Smooth muscle cell (in vitro differentiated cells): Measurements from ENCODE around the gene CENPO. TPM values are rescaled to one million over a fixed set of nuclear protein-coding genes. Genes with fewer than 3 reads are reported as not detected.

ENCODE experiments used
- DNase-seq: peaks from one replicate; lab custom pipeline; 2025; ENCODE audit not compliant: unreplicated experiment; lab: John Stamatoyannopoulos, UW
- H2AFZ ChIP-seq: fragments of 200-600 bp; sonication (generic); 2 replicates; pipeline ENCODE4 v1.6.0; 2016; ENCODE audit warnings: antibody characterized with exemption, low read depth, mild to moderate bottlenecking
- H3F3A ChIP-seq: fragments of 200-600 bp; sonication (generic); 2 replicates; pipeline ENCODE4 v1.6.0; 2017; ENCODE audit warnings: antibody characterized with exemption, low read depth
- H3K27ac ChIP-seq: fragments of 200-600 bp; sonication (generic); 2 replicates; pipeline ENCODE4 v1.5.1; 2016; ENCODE audit warnings: low read depth, mild to moderate bottlenecking
- H3K27me3 ChIP-seq: fragments of 200-600 bp; sonication (generic); 2 replicates; pipeline ENCODE4 v1.6.1; 2016; ENCODE audit warnings: low read depth, mild to moderate bottlenecking
- H3K36me3 ChIP-seq: fragments of 200-600 bp; sonication (generic); 2 replicates; pipeline ENCODE4 v1.5.1; 2016; ENCODE audit warnings: low read depth
- H3K4me1 ChIP-seq: fragments of 200-600 bp; sonication (generic); 2 replicates; pipeline ENCODE4 v1.5.1; 2016; ENCODE audit warnings: low read depth
- H3K4me2 ChIP-seq: fragments of 200-600 bp; sonication (generic); 2 replicates; pipeline ENCODE4 v1.6.0; 2016; ENCODE audit warnings: mild to moderate bottlenecking
- H3K4me3 ChIP-seq: fragments of 200-600 bp; sonication (generic); 2 replicates; pipeline ENCODE4 v1.5.1; 2016; ENCODE audit warnings: mild to moderate bottlenecking
- H3K79me2 ChIP-seq: fragments of 200-600 bp; sonication (generic); 2 replicates; pipeline ENCODE4 v1.6.0; 2016; ENCODE audit warnings: low read depth, mild to moderate bottlenecking
- H3K9ac ChIP-seq: fragments of 200-600 bp; sonication (generic); 2 replicates; pipeline ENCODE4 v1.6.0; 2016; ENCODE audit warnings: low read depth
- H3K9me3 ChIP-seq: fragments of 200-600 bp; sonication (generic); replicated peaks from 2 replicates; pipeline ENCODE4 v1.5.1; 2016; ENCODE audit warnings: low read depth
- H4K20me1 ChIP-seq: fragments of 200-600 bp; sonication (generic); 2 replicates; pipeline ENCODE4 v1.6.0; 2016; ENCODE audit warnings: low read depth
- CTCF ChIP-seq: fragments of 200-600 bp; sonication (generic); IDR thresholded peaks from 2 replicates; pipeline ENCODE4 v1.5.1; 2017; ENCODE audit warnings: borderline replicate concordance, mild to moderate bottlenecking, antibody characterized with exemption; ENCODE audit not compliant: insufficient read depth, poor library complexity, severe bottlenecking
- WGBS: methylation state at CpG from one replicate; pipeline ENCODE4 v1.1.7; 2016; ENCODE audit warnings: low lambda C conversion rate; 5-methylcytosine and 5-hydroxymethylcytosine counted together
- polyA plus RNA-seq: library from polyadenylated mRNA; unstranded; fragments of >200 nt; fragmentation: Nextera tagmentation; extraction: Ambion mirVana; gene quantifications from 2 replicates; pipeline ENCODE4 v1.2.1, GENCODE V29; 2016
- total RNA-seq: library from RNA; depleted of rRNA; stranded (reverse); fragments of >200 nt; gene quantifications from 2 replicates; pipeline ENCODE4 v1.2.3, GENCODE V29; 2014

Gene CENPO
- total and polyA plus RNA-seq, 2 experiments from 2014 or later = 14.1 to 15.3 TPM

GRCh38 chr2:24756789-24757188 lies 36.4 kb upstream of the CENPO start:
- Histone ChIP-seq H3K27me3 (no peaks in the 10 kb centered on the region), H3K79me2 (no peaks in the 10 kb centered on the region), H2AFZ (no peak overlapping the region), H3F3A (no peaks in the 10 kb centered on the region), H3K36me3 (peaks cover 16% of the 10 kb centered on the region), H4K20me1 (no peaks in the 10 kb centered on the region), H3K4me2 (no peak overlapping the region), H3K9me3 (no peaks in the 10 kb centered on the region), H3K4me3 (no peak overlapping the region), H3K27ac (no peak overlapping the region), H3K4me1 (peaks cover under 1% of the 10 kb centered on the region), H3K9ac (no peak overlapping the region)
- TF ChIP-seq CTCF = no peak
- WGBS = 94% methylated on average over 1 of the region's 1 CpG
- DNase-seq = no peak

- Histone ChIP-seq H3K4me1 (peaks cover 5% of the 10 kb centered on the region), H3K4me2 (no peak overlapping the region), H3K27ac (no peak overlapping the region), H3K36me3 (peaks cover 13% of the 10 kb centered on the region), H3K9ac (no peak overlapping the region), H3K27me3 (no peaks in the 10 kb centered on the region), H3K4me3 (no peak overlapping the region), H4K20me1 (no peaks in the 10 kb centered on the region), H3F3A (no peaks in the 10 kb centered on the region), H3K79me2 (no peaks in the 10 kb centered on the region), H3K9me3 (no peaks in the 10 kb centered on the region), H2AFZ (no peak overlapping the region)
- DNase-seq = no peak
- no peak for TF ChIP-seq CTCF
- WGBS = 87% methylated on average over 5 of the region's 5 CpGs
These were observed 31.4 kb upstream of the CENPO start for GRCh38 chr2:24761866-24762265.

GRCh38 chr2:24762518-24762917 lies 30.7 kb upstream of the CENPO start:
- peaks cover 5% of the 10 kb centered on the region for H3K4me1 ChIP-seq
- WGBS = 69% methylated on average over 2 of the region's 2 CpGs
- H3K4me2 ChIP-seq = no peak overlapping the region
- no peak overlapping the region for H3K4me3 ChIP-seq
- no peak for DNase-seq
- H3K27me3 ChIP-seq = no peaks in the 10 kb centered on the region
- H3K9ac ChIP-seq = no peak overlapping the region
- H3K9me3 ChIP-seq = no peaks in the 10 kb centered on the region
- H4K20me1 ChIP-seq = no peaks in the 10 kb centered on the region
- TF ChIP-seq CTCF = no peak
- H2AFZ ChIP-seq = no peak overlapping the region
- H3F3A ChIP-seq = no peaks in the 10 kb centered on the region
- no peaks in the 10 kb centered on the region for H3K79me2 ChIP-seq
- H3K27ac ChIP-seq = no peak overlapping the region
- peaks cover 13% of the 10 kb centered on the region for H3K36me3 ChIP-seq

- H3K4me2 ChIP-seq = no peak overlapping the region
- WGBS = 84% methylated on average over 4 of the region's 4 CpGs
- no peak for TF ChIP-seq CTCF
These were observed 29.4 kb upstream of the CENPO start for GRCh38 chr2:24763843-24764242.

More at GRCh38 chr2:24763843-24764242, 29.4 kb upstream of the CENPO start:
- Histone ChIP-seq H3K79me2 (no peaks in the 10 kb centered on the region), H3K36me3 (peaks cover 11% of the 10 kb centered on the region), H3K27me3 (no peaks in the 10 kb centered on the region), H3F3A (no peaks in the 10 kb centered on the region), H3K4me1 (peaks cover 5% of the 10 kb centered on the region), H3K27ac (no peak overlapping the region), H3K9ac (no peak overlapping the region), H2AFZ (no peak overlapping the region), H3K4me3 (no peak overlapping the region), H3K9me3 (no peaks in the 10 kb centered on the region), H4K20me1 (no peaks in the 10 kb centered on the region)
- no peak for DNase-seq
